Measurements from ENCODE around the gene GREB1L.
"Not testable (repeated sequence)": the region's sequence is repeated elsewhere in the genome, so short reads cannot be mapped to it uniquely, and the experiment has no call there.

The GREB1L gene

DNA sequence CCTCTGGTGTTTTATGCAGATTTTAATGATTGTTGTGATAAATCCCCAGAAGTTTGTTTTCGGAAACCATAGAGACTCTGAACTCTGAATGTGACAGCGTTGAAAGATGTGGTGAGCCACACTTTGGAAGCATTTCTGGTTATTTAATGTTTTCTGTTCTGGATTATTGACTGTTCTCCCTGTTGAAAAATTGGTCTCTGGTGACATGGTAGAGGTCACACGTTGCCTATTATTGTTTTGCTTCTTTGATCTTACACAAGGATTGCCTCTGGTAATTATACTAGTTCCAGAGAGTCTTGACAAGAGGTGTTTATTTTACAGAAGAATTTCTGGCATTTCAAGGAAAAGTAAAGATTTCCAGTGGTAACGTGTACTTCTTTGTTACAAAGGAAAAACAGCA lies 127.1 kb downstream of the GREB1L start:
- no peak for DNase-seq (ENCODE audit: low read depth)

DNA sequence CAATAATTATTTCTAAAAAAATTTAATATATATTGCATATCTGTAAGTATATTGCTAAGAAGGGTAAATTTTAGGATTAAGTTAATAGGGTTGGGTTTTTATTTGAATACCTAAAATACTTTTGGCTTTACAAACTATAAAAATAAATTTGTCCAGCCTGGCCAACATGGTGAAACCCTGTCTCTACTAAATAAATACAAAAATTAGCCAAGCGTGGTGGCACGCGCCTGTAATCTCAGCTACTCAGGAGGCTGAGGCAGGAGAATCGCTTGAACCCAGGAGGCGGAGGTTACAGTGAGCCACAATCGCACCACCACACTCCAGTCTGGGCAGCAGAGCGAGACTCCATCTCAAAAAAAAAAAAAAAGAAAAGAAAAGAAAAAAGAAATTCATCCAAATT lies 127.6 kb downstream of the GREB1L start:
- not testable (repeated sequence) for DNase-seq (ENCODE audit: low read depth)

DNA sequence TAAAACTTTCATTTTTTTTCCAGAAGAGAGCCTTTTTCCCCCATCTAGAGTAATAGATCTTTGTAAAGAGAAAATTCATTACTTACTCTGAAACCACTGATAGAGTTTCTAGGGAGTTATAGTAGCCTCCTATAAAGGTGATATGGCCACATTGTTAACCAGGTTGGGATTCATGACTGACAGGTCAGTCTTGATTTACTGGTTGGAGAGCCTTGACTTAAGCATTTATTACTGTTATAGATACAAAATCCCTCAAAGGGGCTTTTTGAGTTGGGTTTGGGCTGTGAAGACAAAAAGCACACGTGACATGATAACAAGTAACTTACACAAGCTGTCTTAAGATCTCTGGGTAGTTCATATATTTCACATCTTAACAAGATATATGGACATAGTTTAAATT lies 141.0 kb downstream of the GREB1L start:
- DNase-seq (ENCODE audit: low read depth): no peak

DNA sequence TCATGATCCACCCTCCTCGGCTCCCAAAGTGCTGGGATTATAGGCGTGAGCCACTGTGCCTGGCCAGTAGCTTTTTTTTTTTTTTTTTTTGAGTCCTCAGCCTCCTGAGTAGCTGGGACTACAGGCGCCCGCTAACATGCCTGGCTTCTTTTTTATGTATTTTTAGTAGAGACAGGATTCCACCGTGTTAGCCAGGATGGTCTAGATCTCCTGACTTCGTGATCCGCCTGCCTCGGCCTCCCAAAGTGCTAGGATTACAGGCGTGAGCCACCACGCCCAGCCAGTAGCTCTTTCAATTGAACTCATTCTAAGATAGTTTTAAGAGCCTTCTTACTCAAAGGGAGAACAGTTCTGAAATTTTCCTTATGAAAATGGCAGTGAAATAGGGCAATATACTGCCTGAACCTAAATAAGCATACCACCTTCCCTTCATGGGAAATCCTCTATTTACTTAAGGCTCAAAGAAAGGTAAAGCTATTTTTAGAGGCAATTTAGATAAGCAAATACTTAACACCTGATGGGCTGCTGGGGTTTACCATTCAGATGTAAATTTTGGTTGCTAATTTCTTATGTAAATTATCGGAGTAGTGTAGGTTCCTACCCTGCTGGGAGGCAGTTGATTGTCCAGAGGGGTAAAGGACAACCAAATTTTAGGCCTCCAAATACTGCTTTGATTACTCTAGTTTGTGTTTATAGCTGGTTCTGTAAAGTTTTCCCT lies 144.7 kb downstream of the GREB1L start:
- no peak for DNase-seq (ENCODE audit: low read depth)

DNA sequence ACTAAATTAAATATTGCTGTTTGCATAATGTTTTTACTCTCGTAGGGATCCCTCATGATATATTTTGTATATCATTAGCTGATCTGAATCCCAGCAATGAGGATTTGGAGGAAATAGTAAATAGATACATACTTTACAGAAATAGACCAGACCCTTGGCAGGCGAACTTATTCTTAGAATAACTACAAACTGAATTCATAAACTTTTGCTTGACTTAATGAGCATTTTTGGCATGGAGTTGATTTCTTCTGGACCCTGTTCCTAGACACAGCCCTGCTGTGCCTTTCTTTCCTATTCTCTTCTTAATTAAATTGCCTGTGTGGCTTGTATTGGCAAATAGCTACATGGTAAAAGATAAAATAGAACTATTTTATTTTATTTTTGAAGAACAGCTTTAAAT lies 145.9 kb downstream of the GREB1L start:
- no peak for DNase-seq (ENCODE audit: low read depth)

DNA sequence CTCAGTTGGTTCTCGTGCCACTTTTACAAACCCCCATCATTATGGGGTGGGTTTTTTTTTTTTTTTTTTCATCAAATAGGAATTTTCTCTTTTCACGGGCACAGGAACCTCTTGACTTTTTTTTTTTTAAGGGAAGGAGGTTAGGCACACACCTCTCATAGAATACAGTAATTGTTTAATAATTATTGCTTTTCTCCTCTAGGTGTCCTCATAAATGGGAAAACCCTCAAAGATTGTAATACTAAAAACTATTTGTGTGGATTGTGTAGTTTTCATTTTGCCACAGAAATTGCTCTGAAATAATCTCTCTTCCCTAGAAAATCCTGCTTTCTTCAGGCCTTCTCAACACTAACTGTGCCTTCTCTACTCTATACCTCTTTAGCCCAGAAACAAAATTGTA lies 147.3 kb downstream of the GREB1L start:
- no peak for DNase-seq (ENCODE audit: low read depth)

DNA sequence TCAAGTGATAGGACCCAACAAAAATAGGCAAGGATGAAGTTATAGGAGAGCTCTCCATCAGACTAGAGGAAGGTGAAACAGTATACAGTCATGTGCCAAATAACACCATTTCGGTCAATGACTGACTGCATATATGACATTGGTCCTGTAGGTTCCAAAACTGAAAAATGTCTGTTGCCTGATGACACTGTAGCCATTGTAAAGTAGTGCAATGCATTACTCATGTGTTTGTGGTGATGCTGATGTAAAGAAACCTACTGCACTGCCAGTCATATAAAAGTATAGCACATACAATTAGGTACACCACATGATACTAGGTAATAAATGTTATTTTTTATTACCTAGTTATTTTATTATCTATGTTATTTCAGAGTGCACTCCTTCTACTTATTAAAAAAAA lies 147.9 kb downstream of the GREB1L start:
- no peak for DNase-seq (ENCODE audit: low read depth)

DNA sequence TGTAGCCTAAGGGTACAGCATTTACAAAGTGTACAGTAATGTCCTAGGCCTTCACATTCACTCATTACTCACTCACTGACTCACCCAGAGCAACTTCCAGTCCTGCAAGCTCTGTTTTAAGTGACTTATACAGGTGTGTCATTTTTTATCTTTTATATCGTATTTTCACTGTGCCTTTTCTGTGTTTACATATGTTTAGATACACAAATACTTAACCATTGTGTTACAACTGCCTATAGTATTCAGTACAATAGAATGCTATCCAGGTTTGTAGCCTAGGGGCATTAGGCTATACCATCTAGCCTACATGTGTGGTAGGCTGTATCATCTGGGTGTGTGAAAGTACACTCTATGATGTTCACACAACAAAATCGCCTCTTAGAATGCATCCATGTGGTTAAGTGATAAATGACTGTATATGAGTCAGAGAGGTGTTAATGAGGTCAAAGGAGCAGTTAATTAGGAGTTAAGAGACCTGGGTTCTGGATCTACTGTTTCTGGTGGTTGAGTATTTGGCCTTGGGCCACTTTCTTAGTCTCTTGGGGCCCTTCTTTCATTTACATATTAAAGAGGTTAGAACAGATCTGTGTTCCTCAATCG lies 149.1 kb downstream of the GREB1L start:
- no peak for DNase-seq (ENCODE audit: low read depth)

DNA sequence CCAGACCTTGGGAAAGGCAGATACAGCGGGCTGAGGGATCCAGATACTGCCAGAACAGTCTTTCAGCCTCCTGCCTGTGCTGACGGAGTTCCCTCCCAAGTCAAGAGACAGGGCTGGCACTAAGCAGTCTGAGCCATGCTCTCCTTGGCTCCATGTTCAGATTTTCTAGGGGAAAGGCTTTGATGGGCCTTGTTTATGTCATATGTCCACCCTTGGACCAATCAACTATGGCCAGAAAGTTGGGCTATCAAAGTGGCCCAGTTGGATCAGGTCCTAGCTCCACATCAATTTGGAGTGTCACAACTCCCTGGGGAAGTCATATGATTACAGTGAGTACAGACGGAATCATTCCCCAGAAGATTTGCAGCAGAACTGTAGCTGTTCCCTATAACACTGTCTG lies 152.0 kb downstream of the GREB1L start:
- no peak for DNase-seq (ENCODE audit: low read depth)

DNA sequence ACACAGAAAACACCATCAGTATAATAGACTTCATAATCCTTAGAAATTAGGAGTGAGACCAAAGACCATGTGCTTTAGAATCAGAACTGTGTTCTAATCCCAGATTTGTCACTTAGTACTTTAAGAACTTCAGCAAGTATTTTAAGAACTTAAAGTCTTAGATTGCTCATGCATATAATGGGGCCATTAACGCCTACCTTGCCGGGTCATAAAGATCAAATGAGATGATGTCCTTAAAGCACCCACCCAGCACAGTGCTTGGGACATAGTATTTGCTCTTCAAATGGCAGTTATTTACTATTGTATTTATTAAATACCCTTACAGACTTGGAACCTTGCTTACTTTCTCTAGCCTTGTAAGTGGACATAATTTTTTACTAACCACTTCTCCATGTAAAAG lies 156.1 kb downstream of the GREB1L start:
- DNase-seq (ENCODE audit: low read depth): no peak

DNA sequence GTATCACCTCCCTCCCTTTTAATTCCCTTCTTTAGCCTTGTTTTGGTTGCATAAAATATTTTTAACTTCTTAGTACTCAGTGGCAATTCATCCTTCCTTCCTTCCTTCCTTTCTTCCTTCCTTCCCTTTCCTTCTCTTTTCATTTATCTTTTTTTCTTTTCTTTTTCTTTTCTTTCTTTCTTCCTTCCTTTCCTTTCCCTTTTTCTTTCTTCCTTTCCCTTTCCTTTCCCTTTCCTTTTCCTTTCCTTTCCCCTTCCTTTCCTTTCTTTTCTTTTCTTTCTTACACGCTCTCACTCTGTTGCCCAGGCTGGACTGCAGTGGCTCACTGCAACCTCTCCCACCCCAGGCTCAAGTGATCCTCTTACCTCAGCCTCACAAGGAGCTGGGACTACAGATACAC lies 160.2 kb downstream of the GREB1L start:
- no peak for DNase-seq (ENCODE audit: low read depth)

DNA sequence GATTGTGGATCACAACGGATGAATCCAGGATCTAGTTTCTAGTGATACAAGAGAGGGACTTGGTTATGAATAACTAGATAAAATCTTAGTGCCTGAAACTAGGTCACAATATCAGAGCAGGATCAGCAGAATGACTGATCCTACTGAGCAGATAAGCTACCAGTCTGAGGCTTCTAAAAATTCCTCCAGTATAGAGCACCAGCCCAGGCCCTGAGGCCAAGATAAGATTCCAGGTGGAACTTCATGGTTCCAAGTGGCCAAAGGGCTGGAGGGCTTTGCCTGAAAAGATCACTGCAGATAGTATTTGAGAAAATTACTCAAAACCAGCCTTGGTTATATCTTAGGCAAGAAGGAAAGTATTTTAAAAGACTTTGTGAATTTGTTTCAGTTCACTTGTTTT lies 162.4 kb downstream of the GREB1L start:
- no peak for DNase-seq (ENCODE audit: low read depth)

DNA sequence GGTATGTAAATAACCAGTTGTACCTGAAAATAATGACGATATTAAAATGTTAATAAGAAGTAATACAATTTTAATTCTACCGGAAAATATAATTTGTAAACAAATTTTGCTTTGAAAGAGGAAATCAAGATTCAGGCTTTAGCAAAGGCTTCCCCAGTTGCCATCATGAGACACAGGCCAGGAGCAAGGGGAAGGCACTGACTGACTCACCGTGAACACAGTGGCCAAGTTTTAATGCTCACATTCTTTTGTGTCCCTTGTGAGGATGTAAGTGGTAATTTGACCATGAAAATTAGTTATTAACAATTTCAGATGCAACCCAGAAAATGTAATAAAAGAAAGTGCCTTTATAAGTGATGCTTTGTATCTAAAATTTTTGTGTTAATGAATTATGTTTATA lies 164.1 kb downstream of the GREB1L start:
- no peak for DNase-seq (ENCODE audit: low read depth)

DNA sequence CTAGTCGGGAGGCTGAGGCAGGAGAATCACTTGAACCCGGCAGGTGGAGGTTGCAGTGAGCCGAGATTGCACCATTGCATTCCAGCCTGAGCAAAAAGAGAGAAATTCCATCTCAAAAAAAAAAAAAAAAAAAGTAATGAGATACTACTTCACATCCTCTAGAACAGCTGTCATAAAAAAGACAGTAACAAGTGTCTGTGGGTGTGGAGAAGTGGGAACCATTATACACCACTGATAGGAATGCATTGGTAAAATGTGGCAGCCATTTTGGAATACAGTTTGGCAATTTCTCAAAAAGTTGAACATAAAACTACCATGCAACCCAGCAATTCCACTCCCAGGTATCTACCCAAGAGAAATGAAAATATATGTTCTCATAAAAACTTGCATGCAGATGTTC lies 166.6 kb downstream of the GREB1L start:
- DNase-seq (ENCODE audit: low read depth): no peak

DNA sequence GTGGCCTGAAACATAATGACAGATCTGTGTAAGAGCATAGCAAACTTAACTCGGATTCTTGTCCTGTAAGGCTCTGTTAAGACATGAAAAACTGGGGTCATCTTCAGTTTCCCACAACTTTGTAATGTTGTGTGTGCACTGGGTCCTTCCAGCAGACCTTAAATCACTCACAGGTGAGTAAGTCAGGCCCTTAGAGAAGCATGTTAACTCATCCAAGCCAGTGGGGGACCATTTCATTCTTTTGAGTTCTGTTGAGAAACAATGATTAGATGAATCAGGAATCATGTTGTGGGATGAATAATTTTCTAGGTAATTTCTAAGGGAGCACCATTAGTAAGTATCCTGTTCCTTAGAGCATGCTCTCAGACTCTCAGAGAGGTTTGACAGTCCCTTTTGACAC lies 191.4 kb downstream of the GREB1L start:
- no peak for DNase-seq (ENCODE audit: low read depth)

DNA sequence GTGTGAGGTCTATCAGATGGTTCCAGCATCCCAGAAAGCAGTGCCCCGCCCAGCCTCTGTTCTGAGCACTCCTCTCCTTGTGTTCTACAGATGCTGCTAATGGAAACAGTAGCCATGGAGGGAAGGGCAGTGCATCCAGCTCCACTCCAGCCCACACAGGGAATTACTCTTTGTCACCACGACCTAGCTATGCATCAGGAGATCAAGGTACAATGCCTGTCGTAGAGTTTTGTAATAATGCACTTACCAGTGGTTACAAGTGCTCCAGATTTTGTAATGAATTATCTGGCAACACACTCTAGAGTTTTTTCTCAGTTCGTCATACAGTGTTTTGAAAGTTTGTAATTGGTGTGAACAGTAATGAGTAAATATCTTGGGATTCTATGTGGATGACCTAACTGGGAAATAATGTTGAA lies 197.4 kb downstream of the GREB1L start:
- no peak for DNase-seq (ENCODE audit: low read depth)

DNA sequence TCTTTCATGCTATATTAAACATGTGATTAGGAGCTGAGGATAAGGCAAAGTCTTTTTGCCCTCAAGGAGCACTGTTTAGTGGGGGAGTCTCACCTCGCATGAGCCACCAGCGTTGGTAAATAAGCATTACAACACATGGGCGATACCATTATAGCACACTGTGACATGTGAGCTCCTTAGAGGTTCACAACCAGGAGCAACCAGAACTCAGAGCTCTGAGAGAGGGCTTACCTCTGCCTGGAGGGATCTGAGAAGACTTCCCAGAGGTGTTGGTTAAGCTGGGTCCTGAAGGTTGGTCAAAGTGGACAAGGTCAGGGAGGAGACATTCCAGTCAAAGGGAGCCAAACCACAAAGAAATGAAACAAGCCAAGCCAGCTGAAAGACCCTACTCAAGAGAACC lies 199.6 kb downstream of the GREB1L start:
- no peak for DNase-seq (ENCODE audit: low read depth)

DNA sequence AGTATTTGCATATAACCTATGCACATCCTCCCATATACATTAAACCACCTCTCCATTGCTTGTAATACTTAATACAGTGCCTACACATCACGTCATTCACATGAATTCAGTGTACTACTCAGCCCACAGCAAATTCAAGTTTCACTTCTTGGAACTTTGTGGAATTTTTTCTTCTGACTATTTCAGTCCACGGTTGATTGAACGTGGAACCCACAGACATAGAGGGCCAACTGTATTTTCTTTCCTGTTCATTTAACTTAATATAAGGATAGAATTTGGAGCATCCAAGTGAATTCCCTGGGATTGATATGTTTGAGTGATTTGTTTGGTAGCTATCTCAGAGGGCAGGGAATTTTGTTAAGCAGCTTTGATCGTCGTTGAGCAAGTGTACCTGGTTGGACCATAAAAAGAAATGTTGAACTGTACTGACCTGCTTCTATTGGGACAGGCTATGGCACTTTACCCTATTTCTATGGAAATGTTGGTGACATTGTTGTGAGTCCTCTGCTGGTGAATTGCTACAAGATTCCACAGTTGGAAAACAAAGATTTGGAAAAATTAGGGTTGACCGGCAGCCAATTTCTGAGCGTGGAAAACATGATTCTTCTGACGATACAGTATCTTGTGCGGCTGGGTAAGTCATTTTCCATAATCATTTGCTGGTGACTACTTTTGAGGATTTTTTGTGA lies 201.9 kb downstream of the GREB1L start:
- DNase-seq (ENCODE audit: low read depth): no peak

DNA sequence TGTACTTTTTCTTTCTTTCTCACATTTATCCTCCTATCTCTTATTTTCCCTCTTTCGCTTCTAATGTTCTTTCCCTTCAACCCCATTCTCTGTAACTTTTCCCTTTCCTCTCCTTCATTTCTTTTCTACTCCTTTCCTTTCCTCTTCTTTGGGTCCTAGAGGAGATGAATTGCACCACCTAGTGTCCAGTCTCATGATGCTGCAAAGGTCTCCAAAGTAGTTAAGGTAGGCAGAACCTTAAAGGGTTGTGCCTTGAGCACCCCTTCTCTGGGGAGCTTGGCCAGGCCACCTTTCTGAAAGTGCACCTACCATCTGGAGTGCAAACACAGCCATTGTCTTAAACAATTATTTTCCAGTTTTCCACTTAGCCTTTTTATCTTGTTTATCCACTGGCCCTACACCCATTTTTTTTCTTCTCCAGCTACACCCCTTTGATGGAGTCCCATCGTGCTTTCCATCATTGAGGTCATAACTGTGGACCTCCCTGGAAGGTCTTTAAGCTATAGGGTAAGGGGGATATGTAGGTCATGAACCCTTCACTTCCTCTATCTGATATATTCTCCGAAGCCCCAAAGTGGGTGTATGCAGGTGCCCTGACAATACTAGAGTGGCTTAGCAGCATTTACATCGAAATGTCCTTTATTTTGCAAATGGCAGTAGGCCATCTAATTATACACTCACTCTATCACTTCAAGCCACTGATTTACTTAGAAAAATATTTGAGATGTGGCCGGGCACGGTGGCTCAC lies 202.6 kb downstream of the GREB1L start:
- DNase-seq (ENCODE audit: low read depth): no peak

DNA sequence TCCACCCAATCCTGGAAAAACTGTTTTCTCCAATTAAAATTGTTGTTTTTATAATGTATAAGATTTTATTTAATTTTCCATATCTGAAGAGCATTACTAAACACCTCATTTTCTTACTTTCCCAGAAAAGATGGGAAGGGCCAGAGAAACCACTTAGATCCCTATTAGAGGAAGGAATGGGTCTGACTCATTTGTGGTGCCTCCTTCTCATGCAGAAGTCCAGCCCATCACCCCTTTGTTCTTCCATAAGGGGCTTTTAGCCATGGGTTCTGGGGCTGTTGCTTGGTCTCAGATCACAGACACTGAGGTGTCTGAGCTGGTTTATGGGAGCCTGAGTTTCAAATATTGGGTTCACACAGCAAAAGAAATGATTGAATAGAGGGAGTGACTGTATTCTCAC lies 206.3 kb downstream of the GREB1L start:
- no peak for DNase-seq (ENCODE audit: low read depth)

DNA sequence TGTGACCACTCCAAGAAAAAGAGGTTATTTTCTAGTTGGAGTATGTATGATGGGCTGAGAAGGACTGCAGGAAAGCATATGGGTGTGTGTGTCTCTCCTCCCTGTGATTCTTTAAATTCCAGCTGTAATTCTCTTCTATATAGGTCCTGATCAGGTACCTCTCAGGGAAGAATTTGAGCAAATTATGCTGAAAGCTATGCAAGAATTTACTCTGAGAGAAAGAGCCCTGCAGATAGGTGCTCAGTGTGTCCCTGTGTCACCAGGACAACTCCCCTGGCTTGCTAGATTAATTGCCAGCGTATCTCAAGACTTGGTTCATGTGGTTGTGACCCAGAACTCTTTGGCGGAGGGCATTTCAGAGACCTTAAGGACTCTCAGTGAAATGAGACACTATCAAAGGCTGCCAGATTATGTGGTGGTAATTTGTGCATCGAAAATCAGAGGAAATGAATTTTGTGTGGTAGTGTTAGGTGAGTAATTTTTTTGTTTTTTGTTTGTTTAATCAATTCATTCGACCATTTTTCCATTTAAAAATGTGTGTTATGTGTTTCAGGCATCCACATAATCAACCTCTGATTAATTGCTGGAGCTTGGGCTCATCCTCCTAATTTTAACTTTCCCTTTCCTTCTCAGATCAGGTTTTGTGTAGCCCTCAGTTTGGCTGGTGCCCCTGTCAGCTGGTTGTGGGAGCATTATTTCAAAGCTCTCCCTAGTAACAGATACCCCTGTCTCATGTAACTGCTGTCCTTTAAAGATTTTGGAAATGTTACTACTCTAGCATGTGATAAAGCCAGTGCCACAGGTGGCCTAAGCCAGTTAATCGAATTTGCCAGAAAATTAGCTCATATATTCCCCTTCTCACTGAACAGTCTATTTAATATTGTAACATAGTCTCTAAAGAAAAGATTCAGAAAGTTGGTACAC lies 207.6 kb downstream of the GREB1L start:
- no peak for DNase-seq (ENCODE audit: low read depth)

DNA sequence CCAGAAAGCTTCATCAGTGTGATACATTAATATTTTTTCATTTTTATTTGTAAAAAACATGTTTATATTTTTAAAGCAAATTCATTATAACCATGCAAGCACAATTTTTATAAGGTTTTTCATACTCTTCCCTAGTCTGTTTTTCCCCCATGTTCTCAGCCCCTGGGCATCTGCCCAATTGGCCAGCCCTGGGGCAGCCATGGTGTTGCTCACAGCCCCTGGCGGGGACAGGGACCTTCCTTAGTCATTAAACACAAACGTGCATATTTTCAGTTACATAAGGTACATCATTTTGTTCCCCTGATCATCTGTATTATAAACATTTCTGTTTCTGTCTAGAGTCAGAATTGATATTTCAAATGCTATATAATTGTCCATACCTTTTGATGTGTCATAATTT lies 208.5 kb downstream of the GREB1L start:
- no peak for DNase-seq (ENCODE audit: low read depth)
